ENCODE results near the gene CEP72. TPM values are rescaled to one million over a fixed set of nuclear protein-coding genes. Genes with fewer than 3 reads are reported as not detected.

The CEP72 gene
- 5.4 and 7.6 TPM in 2 replicates for total RNA-seq
- long read RNA-seq, transcript CEP72-201 (12 exons, 2,434 nt), result major isoform, 11 of 12 reads
- long read RNA-seq, partial matches to known transcripts, result 0 of 12 reads
- long read RNA-seq, other reads (novel, unspliced or antisense), result 1 of 12 reads

- Mint-ChIP-seq H3K27me3 (ENCODE audit: unreplicated experiment) (no peaks in the 10 kb centered on the region), H3K27ac (ENCODE audit: unreplicated experiment) (peak within 1 kb of the TSS; percentile 57), H3K9me3 (ENCODE audit: unreplicated experiment) (peaks cover 6% of the 10 kb centered on the region), H3K4me1 (ENCODE audit: unreplicated experiment) (peaks cover 14% of the 10 kb centered on the region), H3K4me3 (ENCODE audit: unreplicated experiment) (peak within 1 kb of the TSS; percentile 88), H3K36me3 (ENCODE audit: unreplicated experiment) (peaks cover 5% of the 10 kb centered on the region)
- no peak for TF ChIP-seq CTCF (IDR thresholded peaks at IDR 0.05)
- DNase-seq (ENCODE audit: extremely low spot score, unreplicated experiment), result peak; percentile 97
These were observed at the start of gene CEP72 for GRCh38 chr5:611731-612486. Gene CEP72, plus strand, starts transcription at chr5:612340. Its CDS starts 22 bp downstream, at chr5:612362.

- no peaks in the 10 kb centered on the region for H3K27me3 Mint-ChIP-seq (ENCODE audit: unreplicated experiment)
- no peak overlapping the region for H3K27ac Mint-ChIP-seq (ENCODE audit: unreplicated experiment)
- no peak for TF ChIP-seq CTCF (IDR thresholded peaks at IDR 0.05)
- no peak overlapping the region for H3K4me3 Mint-ChIP-seq (ENCODE audit: unreplicated experiment)
- H3K4me1 Mint-ChIP-seq (ENCODE audit: unreplicated experiment), result peaks cover 3% of the 10 kb centered on the region
- peaks cover 15% of the 10 kb centered on the region for H3K9me3 Mint-ChIP-seq (ENCODE audit: unreplicated experiment)
- H3K36me3 Mint-ChIP-seq (ENCODE audit: unreplicated experiment), result no peaks in the 10 kb centered on the region
- DNase-seq (ENCODE audit: extremely low spot score, unreplicated experiment), result peak; percentile 77
These were observed 46.2 kb upstream of the CEP72 start for GRCh38 chr5:565782-566440.

- peak; percentile 78 for DNase-seq (ENCODE audit: extremely low spot score, unreplicated experiment)
- H3K27ac Mint-ChIP-seq (ENCODE audit: unreplicated experiment), result no peak overlapping the region
- peaks cover 15% of the 10 kb centered on the region for H3K9me3 Mint-ChIP-seq (ENCODE audit: unreplicated experiment)
- no peaks in the 10 kb centered on the region for H3K27me3 Mint-ChIP-seq (ENCODE audit: unreplicated experiment)
- H3K4me3 Mint-ChIP-seq (ENCODE audit: unreplicated experiment), result no peak overlapping the region
- H3K36me3 Mint-ChIP-seq (ENCODE audit: unreplicated experiment), result no peaks in the 10 kb centered on the region
- H3K4me1 Mint-ChIP-seq (ENCODE audit: unreplicated experiment), result peaks cover 3% of the 10 kb centered on the region
- no peak for TF ChIP-seq CTCF (IDR thresholded peaks at IDR 0.05)
These were observed 45.4 kb upstream of the CEP72 start for GRCh38 chr5:566636-567309.

- Mint-ChIP-seq H3K27me3 (ENCODE audit: unreplicated experiment) (peaks cover 3% of the 10 kb centered on the region), H3K4me1 (ENCODE audit: unreplicated experiment) (peaks cover 3% of the 10 kb centered on the region), H3K36me3 (ENCODE audit: unreplicated experiment) (no peaks in the 10 kb centered on the region), H3K27ac (ENCODE audit: unreplicated experiment) (no peak overlapping the region), H3K4me3 (ENCODE audit: unreplicated experiment) (no peak overlapping the region), H3K9me3 (ENCODE audit: unreplicated experiment) (peaks cover 15% of the 10 kb centered on the region)
- TF ChIP-seq CTCF (IDR thresholded peaks at IDR 0.05), result no peak
- no peak for DNase-seq (ENCODE audit: extremely low spot score, unreplicated experiment)
These were observed 44.5 kb upstream of the CEP72 start for GRCh38 chr5:567664-568060.

Data from osteocyte (in vitro differentiated cells).